HepG2 (cell line): ENCODE data around the gene CD36. TPM values are rescaled to one million over a fixed set of nuclear protein-coding genes. Genes with fewer than 3 reads are reported as not detected.

ENCODE experiments used
- ATAC-seq: fragments of 200-7000 bp; cut with Tn5 transposase; 3 replicates; pipeline ENCODE4 v1.9.1; 2020; ENCODE audit warnings: mild to moderate bottlenecking, moderate library complexity
- BruUV-seq: library from RNA; stranded (reverse); fragments of 400-500 nt; replicated peaks from 2 replicates; lab custom pipeline; 2021; lab: Mats Ljungman, UMichigan
- CTCF ChIA-PET: fragments of 300-600 bp; formaldehyde crosslinking; extraction: SDS; loops from one replicate; lab custom pipeline; 2021; ENCODE audit warnings: low total read pairs, inconsistent platforms, low intra/inter-chr PET ratio; lab: Yijun Ruan, JAX
- POLR2A ChIA-PET: fragments of 350-600 bp; sonication (Branson Sonifier 250); formaldehyde crosslinking; loops from one replicate; lab custom pipeline; 2020; ENCODE audit warnings: antibody characterized with exemption, inconsistent platforms; lab: Yijun Ruan, JAX
- DNase-seq: peaks from one replicate; pipeline ENCODE4 v3.0.0-alpha.2; 2015; ENCODE audit warnings: low spot score
- FAIRE-seq: peaks from 3 replicates; lab custom pipeline; 2011; peaks lifted over from hg19 to GRCh38; lab: Jason Lieb, UNC
- H2AFZ ChIP-seq: one replicate; pipeline ENCODE4 v1.6.1; 2011; ENCODE audit warnings: low read length, inconsistent platforms
- H3K27ac ChIP-seq: fragments of 300-600 bp; 3 replicates; pipeline ENCODE4 v1.8.0; 2011; ENCODE audit warnings: mixed run types, mild to moderate bottlenecking, mixed read lengths, low read length, inconsistent platforms; ENCODE audit not compliant: insufficient read depth; ENCODE audit errors: extremely low read length
- H3K27me3 ChIP-seq, 2 experiments: fragments of 200-600 bp in 1 of 2; 2 replicates in 1 of 2; 3 replicates in 1 of 2; pipeline versions ENCODE4 v1.6.0 to v1.8.0; 2011; ENCODE audit warnings: low read length in 2 of 2, mild to moderate bottlenecking in 2 of 2, moderate library complexity in 2 of 2, inconsistent platforms in 1 of 2; ENCODE audit not compliant: insufficient read depth in 2 of 2, control insufficient read depth in 1 of 2
- H3K36me3 ChIP-seq, 2 experiments: fragments of 200-600 bp in 1 of 2; replicated peaks in 1 of 2; 2 replicates in 1 of 2; 3 replicates in 1 of 2; pipeline versions ENCODE4 v1.5.1 to v1.8.0; 2011; ENCODE audit warnings: low read length in 2 of 2, inconsistent platforms in 1 of 2; ENCODE audit not compliant: insufficient read depth in 2 of 2, control insufficient read depth in 1 of 2
- H3K4me1 ChIP-seq: 2 replicates; pipeline ENCODE4 v1.5.1; 2012; ENCODE audit warnings: low read length, inconsistent platforms; ENCODE audit not compliant: insufficient read depth
- H3K4me2 ChIP-seq: 2 replicates; pipeline ENCODE4 v1.6.0; 2011; ENCODE audit warnings: low read depth, low read length, inconsistent platforms
- H3K4me3 ChIP-seq, 3 experiments: fragments of 200-600 bp in 1 of 3; sonication (generic), shearing (Covaris generic) in 1 of 3; replicated peaks in 1 of 3; 2 replicates each; pipeline ENCODE4 v1.5.1; 2011 to 2016; ENCODE audit warnings: low read length in 3 of 3, inconsistent platforms in 2 of 3, low read depth in 2 of 3, mild to moderate bottlenecking in 2 of 3, control low read depth in 1 of 3, mixed read lengths in 1 of 3; ENCODE audit not compliant: insufficient read depth in 1 of 3
- H3K79me2 ChIP-seq: one replicate; pipeline ENCODE4 v1.6.1; 2011; ENCODE audit warnings: low read length, inconsistent platforms; ENCODE audit not compliant: insufficient read depth
- H3K9ac ChIP-seq: 2 replicates; pipeline ENCODE4 v1.6.0; 2011; ENCODE audit warnings: mild to moderate bottlenecking, low read depth, low read length, inconsistent platforms; ENCODE audit not compliant: insufficient read depth
- H3K9me3 ChIP-seq: 2 replicates; pipeline ENCODE4 v1.5.1; 2012; ENCODE audit warnings: mild to moderate bottlenecking, low read length
- H4K20me1 ChIP-seq: 2 replicates; pipeline ENCODE4 v1.6.0; 2011; ENCODE audit warnings: inconsistent platforms, mild to moderate bottlenecking, low read length, moderate library complexity; ENCODE audit not compliant: insufficient read depth
- CC2D1A ChIP-seq: sonication (generic); formaldehyde crosslinking; IDR thresholded peaks from 2 replicates; pipeline ENCODE4 v1.8.1; 2023; ENCODE audit warnings: mild to moderate bottlenecking, missing genetic modification reagents
- E2F5 ChIP-seq: sonication (generic); formaldehyde crosslinking; conservative IDR thresholded peaks from 2 replicates; pipeline ENCODE4 v1.4.0; 2020; ENCODE audit warnings: missing genetic modification reagents
- FOXO1 ChIP-seq: sonication (generic); formaldehyde crosslinking; IDR thresholded peaks from 2 replicates; pipeline ENCODE4 v1.4.0; 2020; ENCODE audit warnings: missing genetic modification reagents
- IRF1 ChIP-seq: sonication (generic); formaldehyde crosslinking; IDR thresholded peaks from 2 replicates; pipeline ENCODE4 v1.4.0; 2020; ENCODE audit warnings: low read depth, mild to moderate bottlenecking, missing genetic modification reagents
- ONECUT2 ChIP-seq: sonication (generic); formaldehyde crosslinking; IDR thresholded peaks from 2 replicates; pipeline ENCODE4 v1.4.0; 2020; ENCODE audit warnings: missing genetic modification reagents
- RXRB ChIP-seq: IDR thresholded peaks from 2 replicates; pipeline ENCODE4 v1.6.1; 2016; ENCODE audit warnings: borderline replicate concordance, missing genetic modification reagents, missing compliant biosample characterization
- ZMYM2 ChIP-seq: sonication (generic); formaldehyde crosslinking; IDR thresholded peaks from 2 replicates; pipeline ENCODE4 v1.8.0; 2022; ENCODE audit warnings: mild to moderate bottlenecking, missing genetic modification reagents
- ZNF280B ChIP-seq: sonication (generic); formaldehyde crosslinking; IDR thresholded peaks from 2 replicates; pipeline ENCODE4 v1.5.0; 2020; ENCODE audit warnings: missing genetic modification reagents, mild to moderate bottlenecking, borderline replicate concordance
- ZNF282 ChIP-seq: fragments of 450-650 bp; IDR thresholded peaks from 2 replicates; pipeline ENCODE4 v1.6.1; 2018; ENCODE audit not compliant: partially characterized antibody
- ZNF432 ChIP-seq: sonication (generic); formaldehyde crosslinking; IDR thresholded peaks from 2 replicates; pipeline ENCODE4 v1.5.0; 2020; ENCODE audit warnings: missing genetic modification reagents, mild to moderate bottlenecking, borderline replicate concordance
- ZNF460 ChIP-seq: sonication (generic); formaldehyde crosslinking; IDR thresholded peaks from 2 replicates; pipeline ENCODE4 v1.5.1; 2020; ENCODE audit warnings: missing genetic modification reagents, mild to moderate bottlenecking, borderline replicate concordance
- ZNF530 ChIP-seq: sonication (generic); formaldehyde crosslinking; IDR thresholded peaks from 2 replicates; pipeline ENCODE4 v1.5.0; 2020; ENCODE audit warnings: low read depth, mild to moderate bottlenecking, missing genetic modification reagents
- WGBS: methylation state at CpG from one replicate; pipeline ENCODE4 v1.1.6; 2017; ENCODE audit warnings: low lambda C conversion rate; 5-methylcytosine and 5-hydroxymethylcytosine counted together
- in situ Hi-C: cut with HindIII; loops from 2 replicates; pipeline ENCODE4 v1.10.0; 2017; ENCODE audit warnings: low pct_unique_long_range_greater_than_20kb; ENCODE audit not compliant: extremely low pct_ligation_motif_present
- intact Hi-C: fragments of 100-400 bp; cut with micrococcal nuclease; formaldehyde crosslinking; loops from one replicate; pipeline ENCODE4 v1.10.0; 2022; ENCODE audit not compliant: unreplicated experiment
- polyA plus RNA-seq, 8 experiments: library from polyadenylated mRNA; depleted of rRNA in 3 of 8; stranded (reverse) in 7 of 8; unstranded in 1 of 8; fragments of >200 nt; fragmentation: Illumina TruSeq in 4 of 8; extraction: Trizol in 4 of 8; gene quantifications; 2 replicates each; pipeline versions ENCODE4 v1.2.1 to v1.2.3, GENCODE V29; 2011 to 2016; ENCODE audit warnings: low read depth in 4 of 8, missing spikeins in 1 of 8, mixed read lengths in 1 of 8; ENCODE audit not compliant: insufficient read depth in 1 of 8
- total RNA-seq, 5 experiments: library from RNA; depleted of rRNA; stranded (reverse); fragments of >200 nt; fragmentation: Illumina TruSeq; extraction: Trizol; gene quantifications; 2 replicates each; pipeline ENCODE4 v1.2.3, GENCODE V29; 2016; ENCODE audit warnings: low read depth in 1 of 5
- TF ChIP-seq, protein P1 (sequence below): fragments of 450-650 bp; IDR thresholded peaks from 2 replicates; pipeline ENCODE4 v1.6.1; 2017

Gene CD36
- total and polyA plus RNA-seq, 2 of the 13 experiments (the other 11 are each of a cell fraction or from before 2014, with no cell fraction given) = 2.8 to 4.8 TPM

- TF ChIP-seq, protein P1, sequence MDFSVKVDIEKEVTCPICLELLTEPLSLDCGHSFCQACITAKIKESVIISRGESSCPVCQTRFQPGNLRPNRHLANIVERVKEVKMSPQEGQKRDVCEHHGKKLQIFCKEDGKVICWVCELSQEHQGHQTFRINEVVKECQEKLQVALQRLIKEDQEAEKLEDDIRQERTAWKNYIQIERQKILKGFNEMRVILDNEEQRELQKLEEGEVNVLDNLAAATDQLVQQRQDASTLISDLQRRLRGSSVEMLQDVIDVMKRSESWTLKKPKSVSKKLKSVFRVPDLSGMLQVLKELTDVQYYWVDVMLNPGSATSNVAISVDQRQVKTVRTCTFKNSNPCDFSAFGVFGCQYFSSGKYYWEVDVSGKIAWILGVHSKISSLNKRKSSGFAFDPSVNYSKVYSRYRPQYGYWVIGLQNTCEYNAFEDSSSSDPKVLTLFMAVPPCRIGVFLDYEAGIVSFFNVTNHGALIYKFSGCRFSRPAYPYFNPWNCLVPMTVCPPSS = no peak
- no peak for TF ChIP-seq E2F5 (CRISPR knock-in tag)
- TF ChIP-seq IRF1 = no peak
- TF ChIP-seq ZNF460 (CRISPR knock-in tag) = no peak
- no peak for TF ChIP-seq RXRB
Measured at GRCh38 chr7:80619741-80620140, 18.7 kb upstream of the CD36 start (continued).

DNA sequence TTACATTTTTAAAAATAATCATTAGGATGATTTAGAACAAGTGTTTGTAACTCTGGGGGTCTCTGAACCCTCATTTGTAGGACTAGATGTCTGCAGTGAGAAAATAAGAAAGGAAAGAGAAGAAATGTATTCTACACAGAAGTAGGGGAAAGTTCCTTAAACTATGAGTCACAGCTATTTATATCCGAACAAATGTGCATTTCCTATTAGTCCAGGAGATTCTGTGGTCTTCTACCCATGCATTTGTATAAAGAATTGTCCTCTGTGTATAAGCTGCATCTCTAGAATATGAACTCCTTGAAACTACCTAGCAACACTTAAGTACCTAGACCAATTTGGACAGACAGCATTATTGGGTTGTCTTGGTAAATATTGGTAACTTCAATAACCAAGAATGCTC is 15.9 kb upstream of the CD36 start:
- no peak overlapping the region for H3K4me3 ChIP-seq
- H3K79me2 ChIP-seq = no peaks in the 10 kb centered on the region
- in situ Hi-C loops = no loop called here
- H4K20me1 ChIP-seq = no peaks in the 10 kb centered on the region
- H3K36me3 ChIP-seq = no peaks in the 10 kb centered on the region
- ATAC-seq = no peak
- intact Hi-C loops = no loop called here
- H3K9me3 ChIP-seq = no peaks in the 10 kb centered on the region
- 69% methylated on average over 1 of the region's 1 CpG for WGBS
- ChIA-PET POLR2A (no interaction called here), CTCF (no interaction called here)
- no peak overlapping the region for H3K4me2 ChIP-seq
- TF ChIP-seq ZNF282 = no peak
- TF ChIP-seq ZMYM2 = no peak
- no peak for TF ChIP-seq ZNF530
- no peak for TF ChIP-seq ZNF280B
- TF ChIP-seq ZNF432 (CRISPR knock-in tag) = no peak
- TF ChIP-seq FOXO1 (CRISPR knock-in tag) = no peak
- no peak for TF ChIP-seq CC2D1A
- no peak for TF ChIP-seq ONECUT2
- TF ChIP-seq, all 625 proteins: peak for 0
- Histone ChIP-seq H3K27ac (no peak overlapping the region), H2AFZ (no peak overlapping the region), H3K27me3 (no peaks in the 10 kb centered on the region), H3K9ac (no peak overlapping the region), H3K4me1 (peaks cover 22% of the 10 kb centered on the region)
- no peak for FAIRE-seq
- no peak for DNase-seq
- no TSS peak for BruUV-seq
